ENCODE results near the gene CC2D1A. TPM values are rescaled to one million over a fixed set of nuclear protein-coding genes. Genes with fewer than 3 reads are reported as not detected.

CC2D1A gene
- 14.9 and 21.4 TPM in 2 replicates for total RNA-seq

GRCh38 chr19:13905634-13906520 lies at the start of gene CC2D1A, which contains the start of gene BRME1:
CC2D1A (plus strand) TSS chr19:13906201; CDS start chr19:13906442, 241 bp downstream.
BRME1 (minus strand) TSS chr19:13906117; CDS start chr19:13904892, 1,225 bp downstream.

DNA sequence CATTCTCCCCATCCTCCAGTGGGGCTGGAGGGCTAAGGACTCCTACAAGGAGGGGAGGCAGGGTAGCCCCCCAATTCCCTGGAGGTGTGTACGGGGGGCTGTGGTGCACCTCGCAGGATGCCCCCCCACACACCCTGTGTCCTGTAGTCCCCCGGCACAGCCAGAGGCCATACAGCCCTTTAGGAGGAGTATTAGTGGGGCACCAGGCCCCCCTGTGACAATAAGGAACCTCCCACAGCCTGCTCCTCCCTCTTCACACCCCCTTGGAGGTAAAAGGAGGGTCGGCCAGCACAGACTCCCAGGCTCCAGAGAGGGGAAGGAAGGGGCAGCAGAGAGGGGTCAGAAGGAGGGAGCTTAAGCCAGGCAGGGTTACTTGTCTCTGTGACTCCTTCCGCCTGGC lies 29.2 kb upstream of the CC2D1A start, which contains the start of gene NANOS3:
NANOS3 (plus strand) TSS at position 301 of the 400 bp plus-strand sequence. CDS start 115 bp downstream, outside the sequence.

DNA sequence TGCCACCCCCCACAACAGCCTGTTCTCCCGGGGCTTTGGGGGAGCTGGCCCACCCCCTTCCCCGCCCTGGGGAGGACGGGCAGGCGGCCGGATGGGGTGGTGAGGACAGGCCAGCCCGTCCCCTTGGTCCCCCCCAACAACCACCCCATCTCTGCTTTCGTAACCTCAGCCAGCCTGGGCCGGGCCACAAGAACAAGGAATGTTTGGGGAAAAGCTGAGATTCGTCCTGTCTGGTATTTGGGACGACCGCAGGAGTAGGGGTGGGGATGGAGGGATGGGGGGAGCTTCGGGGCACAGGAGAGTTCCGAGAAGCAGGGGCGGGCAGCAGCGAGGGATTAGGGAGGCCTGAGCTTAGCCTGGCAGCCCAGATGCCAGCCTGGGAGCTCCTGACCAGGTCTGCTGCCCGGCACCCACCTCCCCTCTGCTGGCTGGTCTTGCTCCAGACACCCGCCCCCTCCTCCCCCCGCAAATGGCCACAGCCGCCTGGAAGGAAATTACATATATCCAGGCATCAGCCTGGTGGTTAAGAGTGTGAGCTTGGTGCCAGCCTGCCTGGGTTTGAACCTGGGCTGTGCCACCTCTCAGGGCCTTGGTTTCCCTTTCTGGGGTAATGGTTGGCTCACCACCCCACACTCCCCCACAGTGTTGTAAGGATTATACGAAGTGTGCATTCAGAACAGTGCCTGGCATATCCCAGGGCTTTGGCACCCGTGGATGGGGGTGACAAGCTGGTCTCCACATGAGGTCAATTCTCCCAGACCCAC lies 32.5 kb downstream of the CC2D1A start, which contains the start of gene PODNL1:
PODNL1 (minus strand) TSS at position 117 of the 764 bp plus-strand sequence. CDS start 236 bp downstream, outside the sequence.

DNA sequence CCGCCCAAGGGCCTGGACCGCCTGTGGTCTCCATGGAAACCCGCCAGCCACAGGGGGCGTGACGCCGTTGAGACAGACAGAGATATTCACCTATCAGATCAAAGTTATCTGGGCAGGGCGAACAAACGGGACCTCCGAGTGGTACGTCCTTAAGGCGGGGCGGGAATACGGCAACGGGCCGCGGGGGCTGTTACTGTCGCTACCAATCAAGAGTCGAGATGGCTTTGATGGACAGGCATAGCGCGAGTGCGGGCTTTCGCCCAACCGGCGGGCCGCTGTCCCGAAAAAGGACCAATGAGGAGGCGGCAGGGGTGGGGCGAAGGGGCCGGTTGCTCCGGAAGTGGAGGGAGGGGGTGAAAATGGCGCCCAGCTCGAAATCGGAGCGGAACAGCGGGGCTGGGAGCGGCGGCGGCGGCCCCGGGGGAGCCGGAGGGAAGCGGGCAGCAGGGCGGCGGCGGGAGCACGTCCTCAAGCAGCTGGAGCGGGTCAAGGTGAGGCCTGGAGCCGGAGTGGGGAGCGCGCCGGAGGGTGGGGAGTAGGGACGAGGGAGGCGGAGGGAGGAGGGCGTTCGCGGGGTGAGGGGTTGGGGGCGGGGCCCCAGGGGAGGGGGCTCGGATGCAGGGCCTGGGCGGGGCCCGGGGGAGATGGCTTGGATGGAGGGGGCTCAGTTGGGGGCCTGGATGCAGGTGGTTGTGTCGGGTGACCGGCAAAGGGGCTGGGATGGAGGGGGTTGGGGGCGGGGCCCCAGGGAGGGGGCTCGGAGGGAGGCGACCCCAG lies 46.3 kb downstream of the CC2D1A start, which contains the start of gene DCAF15:
DCAF15 (plus strand) TSS at position 356 of the 777 bp plus-strand sequence; CDS start at position 360, 4 bp downstream.

Other genes with a start within 250 kb of the CC2D1A start
- gene MRI1, start 141.7 kb upstream of the CC2D1A start, total RNA-seq, result 23.2 and 37.3 TPM in 2 replicates
- 154 and 162 TPM in 2 replicates for gene C19orf53, start 131.7 kb upstream of the CC2D1A start, total RNA-seq
- gene ZSWIM4, start 110.8 kb upstream of the CC2D1A start, total RNA-seq, result 1.8 and 6.0 TPM in 2 replicates
- not detected in 2 replicates for gene NANOS3, start 29.1 kb upstream of the CC2D1A start, total RNA-seq
- gene BRME1, start 84 bp upstream of the CC2D1A start, total RNA-seq, result 0.09 TPM in 1 of 2 replicates, not detected in the other
- 6.5 and 8.2 TPM in 2 replicates for gene PODNL1, start 32.2 kb downstream of the CC2D1A start, total RNA-seq
- 15.1 and 20.4 TPM in 2 replicates for gene DCAF15, start 46.3 kb downstream of the CC2D1A start, total RNA-seq
- 2.4 and 4.3 TPM in 2 replicates for gene RFX1, start 100.1 kb downstream of the CC2D1A start, total RNA-seq
- not detected in 2 replicates for gene RLN3, start 121.9 kb downstream of the CC2D1A start, total RNA-seq
- 0.47 and 0.60 TPM in 2 replicates for gene IL27RA, start 125.6 kb downstream of the CC2D1A start, total RNA-seq
- gene PALM3, start 155.9 kb downstream of the CC2D1A start, total RNA-seq, result not detected in 2 replicates
- gene MISP3, start 166.6 kb downstream of the CC2D1A start, total RNA-seq, result 0.35 and 1.2 TPM in 2 replicates
- not detected in 2 replicates for gene C19orf67, start 179.6 kb downstream of the CC2D1A start, total RNA-seq
- gene SAMD1, start 184.6 kb downstream of the CC2D1A start, total RNA-seq, result 28.6 and 29.1 TPM in 2 replicates
- gene PRKACA, start 211.6 kb downstream of the CC2D1A start, total RNA-seq, result 53.4 and 58.8 TPM in 2 replicates
- gene ASF1B, start 230.4 kb downstream of the CC2D1A start, total RNA-seq, result 0.35 and 5.8 TPM in 2 replicates